Spleen (tissue), 11 donors: Measurements from ENCODE around the gene PTPRT. TPM values are rescaled to one million over a fixed set of nuclear protein-coding genes. Genes with fewer than 3 reads are reported as not detected.

ENCODE experiments used
- DNase-seq: peaks from one replicate; pipeline ENCODE4 v3.0.0-alpha.2; 2020
- H3K27ac ChIP-seq, 8 donors: fragments of 200-600 bp; sonication (generic) in 7 of 8; 1 replicate in 4 of 8; 2 replicates in 4 of 8; pipeline versions ENCODE4 v1.5.0 to v1.8.0; 2016 to 2021; ENCODE audit warnings: inconsistent platforms in 4 of 8, mild to moderate bottlenecking in 4 of 8, moderate library complexity in 1 of 8
- H3K27me3 ChIP-seq, 7 donors: fragments of 200-600 bp; sonication (generic) in 6 of 7; replicated peaks in 1 of 7; 1 replicate in 4 of 7; 2 replicates in 3 of 7; pipeline versions ENCODE4 v1.5.0 to v1.8.0; 2016 to 2021; ENCODE audit warnings: inconsistent platforms in 3 of 7, mild to moderate bottlenecking in 1 of 7
- H3K36me3 ChIP-seq, 6 donors: fragments of 200-600 bp; sonication (generic) in 5 of 6; 1 replicate in 4 of 6; 2 replicates in 2 of 6; pipeline versions ENCODE4 v1.5.0 to v1.8.0; 2016 to 2021; ENCODE audit warnings: inconsistent platforms in 2 of 6
- H3K4me1 ChIP-seq, 6 donors: fragments of 200-600 bp; sonication (generic) in 5 of 6; 1 replicate in 3 of 6; 2 replicates in 3 of 6; pipeline versions ENCODE4 v1.5.0 to v1.8.0; 2016 to 2021; ENCODE audit warnings: inconsistent platforms in 3 of 6
- H3K4me3 ChIP-seq, 8 donors: fragments of 200-600 bp; sonication (generic) in 7 of 8; 1 replicate in 4 of 8; 2 replicates in 4 of 8; pipeline versions ENCODE4 v1.5.0 to v1.8.0; 2016 to 2021; ENCODE audit warnings: inconsistent platforms in 4 of 8, mild to moderate bottlenecking in 4 of 8, moderate library complexity in 2 of 8
- H3K9me3 ChIP-seq, 8 donors: fragments of 200-600 bp; sonication (generic) in 7 of 8; 1 replicate in 4 of 8; 2 replicates in 4 of 8; pipeline versions ENCODE4 v1.5.0 to v1.8.0; 2016 to 2021; ENCODE audit warnings: inconsistent platforms in 4 of 8
- CTCF ChIP-seq, 11 experiments: fragments of 200-600 bp in 7 of 11; fragments of 450-650 bp in 4 of 11; sonication (generic) in 4 of 11; IDR thresholded peaks in 8 of 11; conservative IDR thresholded peaks in 3 of 11; 1 replicate in 7 of 11; 2 replicates in 4 of 11; pipeline versions ENCODE4 v1.4.0 to v1.8.0; 2016 to 2021; ENCODE audit warnings: antibody characterized with exemption in 11 of 11, inconsistent platforms in 4 of 11, mild to moderate bottlenecking in 1 of 11
- POLR2A ChIP-seq, 3 donors: fragments of 450-650 bp; IDR thresholded peaks; one replicate each; pipeline ENCODE4 v1.5.1; 2017; ENCODE audit warnings: antibody characterized with exemption in 3 of 3, mild to moderate bottlenecking in 1 of 3
- POLR2AphosphoS5 ChIP-seq, 3 donors: sonication (generic); formaldehyde crosslinking; IDR thresholded peaks; one replicate each; pipeline ENCODE4 v1.5.1; 2017; ENCODE audit warnings: antibody characterized with exemption in 3 of 3
- WGBS, 5 donors: extraction: QIAGEN DNeasy Blood & Tissue Kit in 3 of 5; methylation state at CpG; one replicate each; pipeline versions ENCODE4 v1.1.5 to v1.1.7; 2013 to 2018; 5-methylcytosine and 5-hydroxymethylcytosine counted together
- intact Hi-C: fragments of 100-400 bp; cut with DNase I; formaldehyde crosslinking; loops from one replicate; pipeline ENCODE4 v1.15.0; 2023; ENCODE audit warnings: low total_unique reads
- polyA plus RNA-seq, 3 donors: library from polyadenylated mRNA; stranded (reverse); fragments of 200-250 nt; gene quantifications; one replicate each; pipeline ENCODE4 v1.2.1, GENCODE V29; 2013
- total RNA-seq, 7 donors: library from RNA; depleted of rRNA in 3 of 7; stranded (reverse); fragments of >200 nt in 3 of 7; fragmentation: NEBNext Ultra II Directional in 4 of 7; extraction: Animal tissue kit (Norgen Biotek cat#: 25700) in 4 of 7; gene quantifications; one replicate each; pipeline versions ENCODE4 v1.1.0 to v1.2.1, GENCODE V29; 2016 to 2021
- donor health status: healthy with polysubstance abuse.
- donor health status: DM: no; HTN: no; CAD: no; lungs with moderate emphysema.
- donor health status: DM: no; HTN: no; CAD: no.
- donor health status: Bipolar disorder and iron deficiency.
- donor health status: healthy.
- donor health status: DM: no; HTN: no; CAD: no.
- donor health status: DM: yes; HTN: yes; CAD: no.

The PTPRT gene
- total and polyA plus RNA-seq, 10 donors, result 0.02 to 4.7 (median 1.2) TPM

DNA sequence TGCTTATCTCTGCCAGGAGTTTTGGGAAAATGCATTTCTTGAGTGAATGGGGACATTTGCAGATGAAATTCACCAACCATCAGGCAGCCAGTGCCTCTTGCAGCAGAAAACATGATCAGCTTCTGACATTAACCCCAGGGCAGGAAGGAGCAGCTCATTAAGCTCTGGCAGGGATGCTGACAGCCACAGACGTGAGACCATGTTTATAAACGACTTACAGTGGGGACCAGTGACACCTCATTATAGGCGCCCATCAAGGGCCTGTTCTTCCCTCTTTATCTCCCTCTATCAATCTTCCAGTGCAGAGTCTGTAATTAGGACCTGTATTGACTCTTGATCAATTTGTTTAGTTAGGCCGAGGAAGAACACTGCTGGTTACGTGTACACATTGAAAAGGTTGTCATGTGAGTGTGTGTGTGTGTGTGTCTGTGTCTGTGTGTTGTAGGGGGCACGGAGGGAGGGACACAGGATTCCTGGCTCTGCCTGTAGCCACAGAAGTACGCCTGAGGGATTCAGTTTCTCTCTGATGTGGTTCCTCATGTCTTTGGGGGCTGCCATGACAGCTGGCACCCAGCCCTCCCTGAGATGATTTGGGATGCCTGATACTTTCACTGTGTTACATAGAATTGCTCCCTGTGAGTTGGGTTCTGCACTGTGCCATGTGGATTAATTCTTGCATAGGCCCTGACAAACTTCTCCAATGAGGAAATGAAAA, 1143.2 kb downstream of the PTPRT start:
- H3K4me1 ChIP-seq, result no peaks in the 10 kb centered on the region
- no peak for DNase-seq
- no peak overlapping the region for H3K27ac ChIP-seq
- peaks cover 0 to 5% (median 0%) of the 10 kb centered on the region in 8 donors for H3K9me3 ChIP-seq
- H3K27me3 ChIP-seq, result peaks cover 0 to 5% (median 0%) of the 10 kb centered on the region in 7 donors
- TF ChIP-seq POLR2A (IDR thresholded peaks at IDR 0.05) (no peak), POLR2AphosphoS5 (IDR thresholded peaks at IDR 0.05) (no peak), CTCF (IDR thresholded peaks at IDR 0.05 in 8 of 11, conservative IDR thresholded peaks at IDR 0.05 in 3 of 11) (no peak)
- WGBS, 5 donors, result 47 to 63% (median 57%) methylated on average over 7 of the region's 7 CpGs
- intact Hi-C loops, result no loop called here
- H3K36me3 ChIP-seq, result no peaks in the 10 kb centered on the region
- H3K4me3 ChIP-seq, result no peak overlapping the region

- Histone ChIP-seq H3K4me1 (no peaks in the 10 kb centered on the region), H3K9me3 (peaks cover 0 to 5% (median 0%) of the 10 kb centered on the region in 8 donors), H3K36me3 (no peaks in the 10 kb centered on the region), H3K4me3 (no peak overlapping the region), H3K27me3 (peaks cover 0 to 5% (median 0%) of the 10 kb centered on the region in 7 donors), H3K27ac (no peak overlapping the region)
- WGBS, 5 donors, result 74 to 89% (median 78%) methylated on average over 2 of the region's 2 CpGs
- DNase-seq, result no peak
- intact Hi-C loops, result no loop called here
- TF ChIP-seq CTCF (IDR thresholded peaks at IDR 0.05 in 8 of 11, conservative IDR thresholded peaks at IDR 0.05 in 3 of 11) (no peak), POLR2AphosphoS5 (IDR thresholded peaks at IDR 0.05) (no peak), POLR2A (IDR thresholded peaks at IDR 0.05) (no peak)
Measured at GRCh38 chr20:42043921-42044320, 1145.8 kb downstream of the PTPRT start.

- H3K9me3 ChIP-seq, result peaks cover 0 to 5% (median 0%) of the 10 kb centered on the region in 8 donors
- H3K36me3 ChIP-seq, result no peaks in the 10 kb centered on the region
- H3K27ac ChIP-seq, result no peak overlapping the region
- intact Hi-C loops, result no loop called here
- no peak overlapping the region for H3K4me3 ChIP-seq
- H3K27me3 ChIP-seq, result peaks cover 0 to 2% (median 0%) of the 10 kb centered on the region in 7 donors
- WGBS, 5 donors, result 20 to 45% (median 42%) methylated on average over 6 of the region's 6 CpGs
- no peaks in the 10 kb centered on the region for H3K4me1 ChIP-seq
- no peak for DNase-seq
- TF ChIP-seq CTCF (IDR thresholded peaks at IDR 0.05 in 8 of 11, conservative IDR thresholded peaks at IDR 0.05 in 3 of 11) (no peak), POLR2A (IDR thresholded peaks at IDR 0.05) (no peak), POLR2AphosphoS5 (IDR thresholded peaks at IDR 0.05) (no peak)
Measured at GRCh38 chr20:42041000-42041565, 1148.6 kb downstream of the PTPRT start.

- WGBS, 5 donors, result 75 to 89% (median 77%) methylated on average over 1 of the region's 1 CpG
- intact Hi-C loops, result no loop called here
Measured at GRCh38 chr20:42027746-42028268, 1161.9 kb downstream of the PTPRT start.

More at GRCh38 chr20:42027746-42028268, 1161.9 kb downstream of the PTPRT start:
- Histone ChIP-seq H3K9me3 (peaks cover 0 to 5% (median 0%) of the 10 kb centered on the region in 8 donors), H3K27ac (no peak overlapping the region), H3K4me1 (no peaks in the 10 kb centered on the region), H3K4me3 (no peak overlapping the region), H3K27me3 (no peaks in the 10 kb centered on the region), H3K36me3 (no peaks in the 10 kb centered on the region)
- no peak for TF ChIP-seq POLR2AphosphoS5 (IDR thresholded peaks at IDR 0.05)
- no peak for TF ChIP-seq POLR2A (IDR thresholded peaks at IDR 0.05)
- no peak for TF ChIP-seq CTCF (IDR thresholded peaks at IDR 0.05 in 8 of 11, conservative IDR thresholded peaks at IDR 0.05 in 3 of 11)
- DNase-seq, result no peak
